Adipose tissue (tissue), 3 donors: ENCODE results near the gene WDR1. TPM values are rescaled to one million over a fixed set of nuclear protein-coding genes. Genes with fewer than 3 reads are reported as not detected.

ENCODE experiments used
- H3K27ac ChIP-seq: one replicate; pipeline ENCODE4 v1.5.1; 2013; ENCODE audit warnings: low read depth, low read length
- WGBS, 3 donors: extraction: QIAGEN DNeasy Blood & Tissue Kit; methylation state at CpG; one replicate each; pipeline ENCODE4 v1.1.7; 2013; 5-methylcytosine and 5-hydroxymethylcytosine counted together
- polyA plus RNA-seq, 3 donors: library from polyadenylated mRNA; stranded (reverse); fragments of 200-250 nt; gene quantifications; one replicate each; pipeline ENCODE4 v1.2.3, GENCODE V29; 2013
- donor health status: healthy with polysubstance abuse.
- donor health status: Bipolar disorder and iron deficiency.
- donor health status: healthy.

Gene WDR1
- polyA plus RNA-seq, 3 donors, result 52.1 to 153 (median 90.1) TPM

- 49 to 58% (median 49%) methylated on average over 9 of the region's 9 CpGs for WGBS, 3 donors
- no peak overlapping the region for H3K27ac ChIP-seq
Measured at GRCh38 chr4:10063544-10064300, 52.9 kb downstream of the WDR1 start.

DNA sequence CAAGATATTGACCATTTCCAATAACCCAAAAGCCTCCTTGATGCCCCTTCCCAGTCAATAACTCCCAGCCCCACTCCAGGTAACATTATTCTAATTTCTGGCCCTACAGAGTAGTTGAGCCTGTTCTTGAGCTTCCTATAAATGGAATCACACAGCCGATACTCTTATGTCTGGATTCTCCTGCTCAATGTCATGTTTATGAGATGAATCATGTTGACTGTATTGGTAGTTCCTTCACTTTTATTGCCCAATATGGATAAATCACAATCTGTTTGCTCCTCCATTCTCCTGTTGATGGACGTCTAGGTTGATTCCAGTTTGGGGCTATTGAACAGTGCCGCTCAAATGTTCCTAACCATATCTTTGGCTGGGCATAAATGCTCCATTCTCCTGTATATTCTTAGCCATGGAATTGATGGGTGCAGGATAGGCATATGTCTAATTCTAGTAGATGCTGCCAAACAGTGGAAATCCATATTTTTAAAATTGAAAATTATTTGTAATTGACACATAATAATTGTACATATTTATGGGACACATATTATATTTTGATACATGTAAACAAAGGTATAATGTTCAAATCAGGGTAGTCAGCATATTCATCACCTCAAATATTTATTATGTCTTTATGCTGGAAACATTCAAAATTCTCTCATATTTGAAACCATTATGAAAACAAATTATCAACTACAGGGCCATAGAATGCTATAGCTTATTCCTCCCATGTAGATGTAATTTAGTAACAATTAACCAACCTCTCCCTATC, 54.8 kb downstream of the WDR1 start:
- H3K27ac ChIP-seq, result no peak overlapping the region
- WGBS, 3 donors, result 84 to 95% (median 93%) methylated on average over 3 of the region's 3 CpGs

GRCh38 chr4:10058371-10058770, 58.2 kb downstream of the WDR1 start:
- H3K27ac ChIP-seq, result no peak overlapping the region
- 96 to 97% (median 97%) methylated on average over 7 of the region's 7 CpGs for WGBS, 3 donors

DNA sequence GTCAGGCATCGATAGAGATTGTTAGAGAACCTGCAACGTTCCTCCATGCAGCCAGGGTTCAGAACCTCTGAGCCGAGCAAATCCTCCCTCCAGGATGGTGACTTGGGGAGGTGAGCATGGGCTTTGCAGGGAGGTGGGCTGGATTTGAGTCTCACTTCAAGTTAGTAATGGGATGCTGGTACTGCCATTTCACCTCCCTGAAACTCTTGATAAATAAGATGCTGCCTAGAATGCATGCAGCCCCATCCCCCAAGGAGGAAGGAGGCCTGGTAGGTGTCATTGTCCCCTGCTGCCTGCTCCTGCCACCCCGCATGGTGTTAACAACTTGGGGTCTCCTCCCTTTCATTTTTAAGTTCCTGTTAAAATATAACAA, 59.6 kb downstream of the WDR1 start:
- WGBS, 3 donors, result 66 to 79% (median 77%) methylated on average over 4 of the region's 4 CpGs
- H3K27ac ChIP-seq, result no peak overlapping the region

DNA sequence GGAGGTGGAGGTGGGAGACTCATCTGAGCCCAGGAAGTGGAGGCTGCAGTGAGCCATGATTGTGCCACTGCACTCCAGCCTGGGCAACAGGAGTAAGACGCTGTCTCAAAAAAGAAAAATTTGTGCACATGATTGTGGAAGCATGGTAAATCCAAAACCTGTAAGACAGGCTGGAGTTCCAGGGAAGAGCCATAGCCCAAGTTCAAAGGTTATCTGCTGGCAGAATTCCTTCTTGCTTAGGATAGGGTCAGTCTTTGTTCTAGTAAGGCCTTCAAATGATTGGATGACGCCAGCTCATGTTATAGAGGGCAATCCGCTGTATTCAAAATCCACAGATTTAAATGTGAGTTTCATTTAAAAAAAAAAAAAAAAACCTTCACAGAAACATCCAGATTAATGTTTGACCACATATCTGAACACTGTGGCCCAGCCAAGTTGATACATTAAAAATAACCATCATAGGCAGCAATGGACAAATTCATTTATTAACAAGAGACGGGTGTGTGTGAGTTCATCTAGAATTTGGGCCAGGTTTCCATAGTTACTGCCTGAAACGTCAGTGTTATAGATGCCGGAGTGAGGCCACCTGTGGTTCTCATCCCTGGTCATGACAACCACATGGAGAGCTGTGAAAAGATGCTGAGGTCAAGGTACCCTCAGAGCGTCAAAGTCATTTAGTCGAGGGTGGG, 60.1 kb downstream of the WDR1 start:
- H3K27ac ChIP-seq, result no peak overlapping the region
- WGBS, 3 donors, result 53 to 83% (median 76%) methylated on average over 8 of the region's 8 CpGs

- no peak overlapping the region for H3K27ac ChIP-seq
- WGBS, 3 donors, result 73 to 91% (median 89%) methylated on average over 4 of the region's 4 CpGs
Measured at GRCh38 chr4:10055871-10056270, 60.7 kb downstream of the WDR1 start.

- WGBS, 3 donors, result 57 to 74% (median 70%) methylated on average over 4 of the region's 4 CpGs
- H3K27ac ChIP-seq, result no peak overlapping the region
Measured at GRCh38 chr4:10054571-10055041, 62.0 kb downstream of the WDR1 start.

GRCh38 chr4:10053635-10054453, 62.8 kb downstream of the WDR1 start:
- whole genome bisulfite sequencing, 3 donors, result 81 to 88% (median 84%) methylated on average over 8 of the region's 8 CpGs
- no peak overlapping the region for H3K27ac ChIP-seq

- WGBS, 3 donors, result 81 to 84% (median 82%) methylated on average over 11 of the region's 11 CpGs
- H3K27ac ChIP-seq, result no peak overlapping the region
Measured at GRCh38 chr4:10051517-10052135, 65.0 kb downstream of the WDR1 start.

GRCh38 chr4:10050721-10051120, 65.9 kb downstream of the WDR1 start:
- WGBS, 3 donors, result 66 to 77% (median 77%) methylated on average over 5 of the region's 5 CpGs
- H3K27ac ChIP-seq, result no peak overlapping the region

DNA sequence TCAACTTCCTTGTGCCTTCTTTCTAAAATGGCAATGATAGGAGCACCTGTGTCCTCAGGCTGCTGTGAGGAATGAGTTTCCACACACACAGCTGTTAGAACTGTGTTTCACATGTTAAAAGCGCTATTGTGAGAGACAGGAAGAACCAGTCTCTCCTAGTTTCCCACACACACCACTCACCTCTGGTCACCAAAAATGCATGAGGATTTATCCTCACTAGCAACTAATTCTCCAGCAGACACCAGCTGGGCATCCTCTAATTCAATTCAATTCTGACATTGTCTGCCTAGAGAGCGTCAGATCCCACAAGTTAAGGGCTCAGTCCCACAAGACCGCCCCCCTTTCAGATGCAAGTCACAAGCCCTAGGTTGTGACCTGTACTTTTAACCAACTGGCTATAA, 66.3 kb downstream of the WDR1 start:
- 49 to 83% (median 80%) methylated on average over 3 of the region's 3 CpGs for WGBS, 3 donors
- no peak overlapping the region for H3K27ac ChIP-seq

DNA sequence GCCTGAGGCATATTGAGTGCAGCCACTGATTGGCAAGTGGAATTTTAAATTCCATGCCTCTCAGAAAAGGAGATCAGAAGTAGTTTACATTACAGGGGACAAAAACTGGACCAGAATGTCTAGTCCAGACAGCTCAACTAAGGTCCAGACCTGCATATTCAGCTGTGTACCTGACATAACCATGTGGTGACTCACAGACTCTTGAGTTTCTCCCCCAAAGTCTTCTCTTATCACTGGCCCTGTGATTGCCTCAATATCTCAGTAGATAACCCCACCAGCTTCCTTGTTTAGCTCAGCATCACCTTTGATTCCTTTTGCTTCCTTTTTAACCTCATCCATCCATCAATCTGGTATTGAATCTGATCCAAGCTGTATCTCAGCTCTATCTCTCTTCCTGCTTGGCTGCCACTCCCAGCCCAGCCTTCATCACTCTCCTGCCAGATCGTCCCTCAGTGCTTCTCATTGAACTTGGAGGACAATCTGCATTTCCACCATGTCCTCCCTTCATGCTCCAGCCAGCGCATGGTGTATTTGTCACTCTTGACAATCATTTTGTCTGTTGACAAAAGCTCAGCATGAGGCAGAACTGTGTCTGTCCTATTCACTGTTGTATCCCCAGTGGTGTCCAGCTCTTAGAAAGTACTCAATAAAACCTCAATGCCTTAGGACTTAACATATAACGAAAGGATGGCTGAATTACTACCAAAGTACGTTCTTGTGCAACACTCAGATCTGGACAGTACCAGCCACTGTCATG, 67.5 kb downstream of the WDR1 start:
- 52 to 79% (median 73%) methylated on average over 4 of the region's 4 CpGs for WGBS, 3 donors
- no peak overlapping the region for H3K27ac ChIP-seq

- H3K27ac ChIP-seq, result no peak overlapping the region
- WGBS, 3 donors, result 58 to 82% (median 62%) methylated on average over 5 of the region's 5 CpGs
Measured at GRCh38 chr4:10047967-10048366, 68.6 kb downstream of the WDR1 start.

DNA sequence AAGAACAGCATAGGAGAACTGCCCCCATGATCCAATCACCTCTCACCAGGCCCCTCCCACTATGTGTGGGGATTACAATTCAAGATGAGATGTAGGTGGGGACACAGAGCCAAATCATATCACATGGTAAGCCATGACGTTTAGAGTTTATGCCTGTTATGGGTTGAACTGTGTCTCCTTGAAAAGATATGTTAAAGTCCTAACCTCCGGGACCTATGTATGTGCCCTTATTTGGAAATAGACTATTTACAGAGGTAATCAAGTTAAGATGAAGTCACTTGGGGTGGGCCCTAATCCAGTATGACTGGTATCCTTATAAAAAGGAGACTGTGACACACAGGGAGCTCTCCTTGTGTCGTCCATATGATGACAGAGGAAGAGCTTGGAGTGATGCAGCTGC, 70.1 kb downstream of the WDR1 start:
- 72 to 76% (median 74%) methylated on average over 3 of the region's 3 CpGs for WGBS, 3 donors
- H3K27ac ChIP-seq, result no peak overlapping the region

DNA sequence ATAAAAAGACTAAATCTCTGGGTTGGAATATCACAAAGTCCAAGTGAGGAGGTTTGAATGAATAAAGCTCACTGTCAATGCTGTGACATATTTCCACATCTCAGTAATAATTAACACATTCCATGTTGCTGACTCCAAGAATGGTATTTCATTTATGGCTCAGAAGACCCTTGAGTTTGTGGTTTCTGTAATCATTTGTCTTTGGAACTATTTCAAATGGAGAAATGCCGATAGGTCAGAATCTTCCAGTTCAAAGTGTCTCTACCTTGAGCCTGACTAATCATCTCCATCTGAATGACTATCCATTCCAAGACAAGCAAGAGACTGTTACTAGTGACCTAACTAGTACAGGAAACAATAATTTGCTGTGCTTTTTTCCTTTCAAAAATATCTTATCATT, 71.1 kb downstream of the WDR1 start:
- WGBS, 3 donors, result 42 to 88% (median 65%) methylated on average over 1 of the region's 1 CpG
- H3K27ac ChIP-seq, result no peak overlapping the region

GRCh38 chr4:10041036-10041435, 75.6 kb downstream of the WDR1 start:
- no peak overlapping the region for H3K27ac ChIP-seq
- 77 to 89% (median 87%) methylated on average over 6 of the region's 6 CpGs for WGBS, 3 donors
